GM19351 (cell line): ENCODE results near the gene SYNPO2L.
"Not testable (repeated sequence)": the region's sequence is repeated elsewhere in the genome, so short reads cannot be mapped to it uniquely, and the experiment has no call there.

Source experiments
- ATAC-seq: cut with Tn5 transposase; IDR thresholded peaks from one replicate; pipeline ENCODE4 v1.9.1; 2021; ENCODE audit warnings: mild to moderate bottlenecking, moderate library complexity; ENCODE audit not compliant: unreplicated experiment

Gene SYNPO2L, protein sequence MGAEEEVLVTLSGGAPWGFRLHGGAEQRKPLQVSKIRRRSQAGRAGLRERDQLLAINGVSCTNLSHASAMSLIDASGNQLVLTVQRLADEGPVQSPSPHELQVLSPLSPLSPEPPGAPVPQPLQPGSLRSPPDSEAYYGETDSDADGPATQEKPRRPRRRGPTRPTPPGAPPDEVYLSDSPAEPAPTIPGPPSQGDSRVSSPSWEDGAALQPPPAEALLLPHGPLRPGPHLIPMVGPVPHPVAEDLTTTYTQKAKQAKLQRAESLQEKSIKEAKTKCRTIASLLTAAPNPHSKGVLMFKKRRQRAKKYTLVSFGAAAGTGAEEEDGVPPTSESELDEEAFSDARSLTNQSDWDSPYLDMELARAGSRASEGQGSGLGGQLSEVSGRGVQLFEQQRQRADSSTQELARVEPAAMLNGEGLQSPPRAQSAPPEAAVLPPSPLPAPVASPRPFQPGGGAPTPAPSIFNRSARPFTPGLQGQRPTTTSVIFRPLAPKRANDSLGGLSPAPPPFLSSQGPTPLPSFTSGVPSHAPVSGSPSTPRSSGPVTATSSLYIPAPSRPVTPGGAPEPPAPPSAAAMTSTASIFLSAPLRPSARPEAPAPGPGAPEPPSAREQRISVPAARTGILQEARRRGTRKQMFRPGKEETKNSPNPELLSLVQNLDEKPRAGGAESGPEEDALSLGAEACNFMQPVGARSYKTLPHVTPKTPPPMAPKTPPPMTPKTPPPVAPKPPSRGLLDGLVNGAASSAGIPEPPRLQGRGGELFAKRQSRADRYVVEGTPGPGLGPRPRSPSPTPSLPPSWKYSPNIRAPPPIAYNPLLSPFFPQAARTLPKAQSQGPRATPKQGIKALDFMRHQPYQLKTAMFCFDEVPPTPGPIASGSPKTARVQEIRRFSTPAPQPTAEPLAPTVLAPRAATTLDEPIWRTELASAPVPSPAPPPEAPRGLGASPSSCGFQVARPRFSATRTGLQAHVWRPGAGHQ

DNA sequence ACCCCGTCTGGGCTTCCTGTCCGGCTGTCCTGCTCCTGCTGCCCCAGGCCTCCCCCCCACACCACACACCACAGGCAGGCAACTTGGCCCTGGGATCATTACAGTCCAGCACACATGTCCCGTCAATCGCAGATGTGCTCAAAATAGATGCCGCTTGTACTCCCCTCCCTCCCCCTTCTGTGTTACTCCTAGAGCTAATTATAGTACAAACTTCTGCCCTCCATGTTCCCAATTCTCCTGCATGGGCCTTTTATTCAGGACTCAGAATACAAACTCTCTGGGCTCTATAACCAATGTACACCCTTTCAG is at the start of gene SYNPO2L:
TSS of gene SYNPO2L (minus strand) at position 40 of the 309 bp plus-strand sequence. CDS start 107 bp downstream, outside the sequence.
- ATAC-seq, result no peak

DNA sequence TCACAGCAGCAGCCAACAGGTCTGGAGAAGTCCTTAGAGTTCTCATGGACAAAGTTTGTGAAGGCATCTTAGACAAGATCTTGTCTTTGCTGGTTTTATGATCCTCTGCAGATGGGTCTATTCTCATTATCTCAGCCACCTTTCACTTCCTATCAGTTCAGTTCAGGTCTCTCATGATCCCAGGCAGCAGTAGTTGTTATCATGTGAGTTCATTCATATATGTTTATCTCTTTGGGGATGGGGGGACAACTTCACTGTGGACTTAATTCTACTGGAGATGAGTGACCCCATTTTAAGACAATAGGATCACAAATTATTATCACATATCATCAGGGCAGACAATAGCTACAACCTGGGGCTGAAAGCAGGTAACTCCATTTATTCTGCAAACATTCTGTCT is 48.1 kb upstream of the SYNPO2L start:
- ATAC-seq, result not testable (repeated sequence)

DNA sequence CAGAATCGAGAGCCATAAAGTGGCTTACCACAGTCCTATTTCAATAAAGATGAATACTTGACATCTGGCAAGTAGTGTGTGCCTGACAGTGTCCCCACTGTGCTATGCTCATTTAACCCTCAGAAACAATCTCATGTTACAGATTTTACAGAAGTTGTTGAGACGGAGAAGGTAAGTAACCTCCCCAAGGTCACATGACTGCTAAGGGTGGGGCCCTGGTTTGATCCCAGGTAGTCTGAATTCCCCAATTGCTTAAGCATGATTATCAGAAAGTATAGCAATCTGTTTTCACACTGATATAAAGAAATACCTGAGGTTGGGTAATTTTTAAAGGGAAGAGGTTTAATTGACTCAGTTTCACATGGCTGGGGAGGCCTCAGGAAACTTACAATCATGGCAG is 43.0 kb upstream of the SYNPO2L start:
- not testable (repeated sequence) for ATAC-seq

DNA sequence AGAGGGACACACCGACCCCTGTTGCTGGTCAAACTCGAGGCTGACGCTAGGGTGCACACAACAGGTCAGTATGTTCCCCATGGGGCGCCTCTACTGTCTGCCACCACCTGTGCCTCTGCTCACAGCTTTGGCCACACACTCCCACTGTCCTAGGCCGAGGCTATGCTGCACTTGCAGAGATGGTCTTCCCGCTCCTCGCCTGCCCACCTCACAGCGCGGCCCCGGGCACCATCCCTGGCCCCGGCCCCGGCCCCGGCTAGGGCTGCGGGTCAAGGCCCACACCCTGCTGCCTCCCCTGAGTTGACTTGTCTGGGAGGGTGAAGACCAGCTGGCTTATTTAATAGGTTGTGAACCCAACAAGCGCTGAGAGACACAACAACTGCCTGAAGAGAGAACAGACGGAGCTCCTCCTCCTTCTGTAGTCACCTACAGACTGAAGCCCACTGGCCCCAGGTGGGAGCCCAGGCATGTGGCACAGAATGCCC is 41.9 kb upstream of the SYNPO2L start, which contains the start of gene AGAP5:
TSS of gene AGAP5 (minus strand) at position 435 of the 485 bp plus-strand sequence. CDS start at position 81, 354 bp downstream.
- not testable (repeated sequence) for ATAC-seq

DNA sequence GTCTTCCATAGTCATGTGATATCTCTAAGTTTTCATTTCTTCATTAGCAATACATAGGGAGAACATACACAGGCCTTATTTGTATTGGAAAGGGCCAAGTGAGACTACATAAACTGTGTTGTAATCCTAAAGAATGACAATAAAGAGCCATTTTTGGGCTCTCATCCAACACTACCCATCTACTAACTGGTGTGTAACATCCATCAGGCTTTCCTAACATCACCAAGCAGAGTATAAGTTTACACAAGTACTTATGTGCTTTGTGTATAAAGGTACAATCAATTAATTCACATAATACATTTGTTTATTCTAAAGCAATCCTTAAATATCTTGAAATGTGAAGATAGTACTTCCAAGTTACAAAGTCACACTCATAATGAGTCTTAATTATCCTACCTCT is 39.5 kb upstream of the SYNPO2L start:
- ATAC-seq, result not testable (repeated sequence)

DNA sequence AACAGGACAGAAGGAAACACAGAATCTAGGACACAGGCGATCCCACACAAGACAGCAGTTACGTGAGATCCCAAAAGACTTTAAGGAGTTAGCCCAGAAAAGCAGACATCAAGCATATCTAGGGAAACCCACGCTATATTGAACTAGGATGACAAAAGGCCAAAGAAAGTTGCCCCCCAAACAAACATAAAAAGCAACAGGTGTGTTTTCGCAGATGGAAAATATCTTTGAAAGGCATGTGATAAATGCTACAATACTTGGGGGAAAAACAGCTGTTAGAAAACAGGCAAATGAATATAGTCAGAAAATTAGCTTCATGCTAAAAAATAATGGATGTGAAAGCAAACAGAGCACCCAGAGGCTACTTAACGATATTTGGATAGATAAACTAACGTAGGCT is 34.9 kb upstream of the SYNPO2L start:
- not testable (repeated sequence) for ATAC-seq

DNA sequence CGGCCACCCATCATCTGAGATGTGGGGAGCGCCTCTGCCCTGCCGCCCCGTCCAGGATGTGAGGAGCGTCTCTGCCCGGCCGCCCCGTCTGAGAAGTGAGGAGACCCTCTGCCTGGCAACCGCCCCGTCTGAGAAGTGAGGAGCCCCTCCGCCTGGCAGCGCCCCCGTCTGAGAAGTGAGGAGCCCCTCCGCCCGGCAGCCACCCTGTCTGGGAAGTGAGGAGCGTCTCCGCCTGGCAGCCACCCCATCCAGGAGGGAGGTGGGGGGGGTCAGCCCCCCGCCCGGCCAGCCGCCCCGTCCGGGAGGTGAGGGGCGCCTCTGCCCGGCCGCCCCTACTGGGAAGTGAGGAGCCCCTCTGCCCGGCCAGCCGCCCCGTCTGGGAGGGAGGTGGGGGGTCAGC is 33.8 kb upstream of the SYNPO2L start:
- ATAC-seq, result not testable (repeated sequence)

DNA sequence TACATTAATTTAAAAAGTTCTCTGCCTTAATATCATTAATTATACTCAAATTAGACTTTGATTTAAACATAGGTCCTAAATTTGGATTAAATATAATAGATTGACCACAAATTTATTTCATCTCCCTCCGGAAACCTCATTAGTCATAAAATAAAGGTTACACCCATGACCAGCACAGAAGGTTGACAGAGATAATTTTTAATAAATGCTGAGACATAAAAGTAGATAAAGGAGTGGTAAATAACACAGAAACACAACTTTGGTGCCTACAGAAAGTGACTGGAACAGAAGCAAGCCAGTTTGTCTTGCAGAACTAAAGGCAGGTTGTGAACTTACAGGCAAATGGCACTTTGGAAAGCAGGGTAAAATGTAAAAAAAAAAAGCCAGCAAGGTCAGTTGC is 31.8 kb upstream of the SYNPO2L start:
- ATAC-seq, result not testable (repeated sequence)

DNA sequence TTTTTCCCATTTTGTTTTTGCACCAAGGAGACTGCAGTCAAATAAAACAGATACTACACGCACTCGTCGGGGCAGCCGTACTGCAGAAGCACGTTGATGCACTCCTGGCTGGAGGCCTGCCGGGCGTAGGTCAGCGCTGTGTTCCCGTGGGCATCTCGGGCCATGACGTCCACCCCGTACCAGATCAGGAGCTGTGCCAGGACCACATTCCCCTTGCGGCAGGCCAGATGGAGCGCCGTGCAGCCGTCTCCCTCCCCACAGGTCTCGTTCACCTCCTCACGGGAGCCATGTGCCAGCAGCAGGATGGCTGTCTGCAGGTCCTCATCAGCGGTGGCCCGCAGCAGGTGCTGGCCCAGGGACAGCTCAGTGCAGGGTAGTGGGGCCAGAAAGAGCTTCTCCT is 18.7 kb upstream of the SYNPO2L start:
- ATAC-seq, result not testable (repeated sequence)

DNA sequence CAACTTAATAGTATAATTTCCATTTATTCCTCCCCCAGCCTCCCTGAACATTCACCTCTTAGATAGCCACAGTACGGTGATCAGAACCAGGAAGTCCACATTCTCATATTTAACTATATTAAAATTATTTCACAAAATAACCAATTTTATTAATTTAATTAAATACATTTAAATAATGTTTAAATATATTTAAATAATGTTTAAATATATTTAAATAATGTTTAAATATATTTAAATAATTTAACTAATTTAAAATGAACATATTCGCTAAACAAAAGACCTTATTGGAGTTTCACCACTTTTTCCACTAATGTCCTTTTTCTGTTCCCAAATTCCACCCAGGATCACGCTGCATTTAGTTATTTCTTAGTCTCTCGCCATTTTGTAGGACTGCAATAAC is 12.5 kb upstream of the SYNPO2L start:
- ATAC-seq, result not testable (repeated sequence)

DNA sequence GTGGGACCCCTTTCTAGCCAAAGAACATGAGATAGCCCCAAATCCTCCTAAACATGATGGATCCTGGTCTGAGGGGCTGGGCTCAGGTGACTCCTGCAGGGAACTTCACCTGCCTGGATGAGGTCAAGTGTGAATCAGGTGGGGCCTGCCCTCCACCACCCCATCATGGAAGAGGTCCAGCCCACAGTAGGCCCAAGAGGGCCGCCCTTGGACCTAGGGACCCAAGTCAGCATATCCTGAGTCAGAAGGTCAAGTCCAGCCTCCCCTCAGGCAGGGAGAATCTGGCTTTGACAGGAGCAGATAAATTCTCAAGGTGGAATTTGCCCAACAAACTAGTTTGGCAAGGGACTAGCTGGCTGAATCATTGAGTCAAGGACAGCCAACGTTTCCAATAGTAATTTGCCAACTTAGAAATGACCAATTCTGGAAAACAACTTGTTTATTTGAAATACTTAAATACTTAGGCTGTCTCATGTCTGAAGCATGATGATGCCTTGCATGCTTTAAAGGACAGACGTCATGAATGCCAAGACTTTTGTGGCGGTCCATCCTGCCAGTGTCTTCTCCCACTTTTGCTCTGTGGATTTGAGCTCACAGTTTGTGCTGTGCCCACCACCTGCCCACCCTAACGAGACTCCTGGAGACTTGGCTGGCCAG is 10.5 kb upstream of the SYNPO2L start:
- ATAC-seq, result not testable (repeated sequence)

DNA sequence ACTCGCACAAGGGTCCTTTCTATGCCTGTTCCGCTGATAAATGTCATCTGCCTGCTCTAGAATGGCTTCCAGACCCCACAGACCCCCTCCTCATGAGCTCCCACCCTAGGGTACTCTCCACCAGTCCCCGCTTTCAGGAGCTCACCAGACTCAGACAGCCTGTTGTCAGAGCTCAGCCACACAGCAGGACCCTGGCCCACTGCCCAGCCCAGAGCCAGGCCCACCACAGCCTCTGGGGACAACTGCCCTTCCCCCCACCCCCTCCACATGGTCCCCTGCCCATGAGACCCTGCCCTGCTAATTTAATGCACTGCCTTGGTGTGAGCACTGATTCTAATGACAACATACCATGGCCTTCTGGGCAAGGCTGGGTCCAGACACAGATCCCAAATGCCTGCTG is 9.8 kb upstream of the SYNPO2L start:
- not testable (repeated sequence) for ATAC-seq

DNA sequence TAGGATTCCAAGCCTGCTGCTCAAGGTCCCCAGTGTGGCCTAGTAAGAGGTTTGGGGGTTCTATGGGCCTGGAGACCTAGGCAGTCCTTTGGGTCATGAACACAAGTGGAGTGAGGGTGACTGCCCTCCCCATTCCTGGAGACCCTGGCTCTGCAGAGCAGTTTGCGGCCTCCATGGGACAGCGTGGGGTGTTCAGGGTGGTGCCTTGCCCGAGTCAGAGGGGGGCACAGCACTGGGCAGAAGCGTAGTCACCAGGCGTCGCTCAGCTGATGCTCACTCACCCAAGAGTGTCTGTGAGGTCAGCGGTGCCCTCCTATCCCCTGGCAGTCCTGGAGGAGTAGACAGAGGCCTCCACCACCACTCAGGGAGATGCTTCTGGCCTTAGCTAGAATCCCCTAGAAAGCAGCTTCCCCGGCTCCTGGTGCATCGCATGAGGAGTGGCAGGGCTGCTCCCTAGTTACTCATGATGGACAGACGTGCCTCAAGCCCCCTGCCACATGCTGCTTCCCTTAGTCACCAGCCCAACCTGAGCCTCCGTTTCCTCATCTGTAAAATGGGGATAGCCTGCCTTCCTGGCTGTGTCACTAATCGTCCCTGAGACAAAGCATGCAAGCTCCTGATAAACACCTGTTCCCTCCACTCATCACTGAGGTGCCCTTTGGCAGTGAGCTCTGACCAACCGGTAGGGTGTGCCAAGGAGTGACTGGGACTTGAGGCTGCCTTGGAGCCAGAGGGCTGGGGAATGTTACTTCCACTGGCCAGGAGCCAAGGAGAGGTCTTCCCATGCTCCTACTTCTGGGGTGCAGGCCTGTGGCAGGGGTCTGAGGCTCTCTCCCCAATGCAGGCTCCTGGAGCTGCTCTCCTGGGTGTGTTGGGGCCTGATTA is 8.6 kb upstream of the SYNPO2L start:
- ATAC-seq, result not testable (repeated sequence)

DNA sequence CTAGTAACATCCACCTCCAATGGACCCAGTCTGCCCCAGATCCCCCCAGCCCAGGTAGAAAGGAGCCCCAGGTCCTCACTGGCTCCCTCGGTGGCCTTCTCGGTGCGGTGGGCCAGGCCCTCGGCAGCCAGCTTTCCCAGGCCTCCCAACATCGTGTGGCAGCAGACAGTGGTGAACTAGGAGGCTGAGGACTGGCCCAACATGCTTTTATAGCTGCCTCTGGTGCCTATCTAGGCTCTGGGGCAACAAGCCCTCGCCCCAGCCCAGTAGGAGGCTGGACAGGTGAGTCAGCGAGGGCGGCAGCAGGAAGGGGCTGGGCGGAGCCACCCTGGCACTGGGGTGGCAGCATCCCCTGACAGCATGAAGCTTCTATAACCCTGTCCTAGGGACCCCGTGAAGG is 7.8 kb upstream of the SYNPO2L start:
- ATAC-seq, result not testable (repeated sequence)

DNA sequence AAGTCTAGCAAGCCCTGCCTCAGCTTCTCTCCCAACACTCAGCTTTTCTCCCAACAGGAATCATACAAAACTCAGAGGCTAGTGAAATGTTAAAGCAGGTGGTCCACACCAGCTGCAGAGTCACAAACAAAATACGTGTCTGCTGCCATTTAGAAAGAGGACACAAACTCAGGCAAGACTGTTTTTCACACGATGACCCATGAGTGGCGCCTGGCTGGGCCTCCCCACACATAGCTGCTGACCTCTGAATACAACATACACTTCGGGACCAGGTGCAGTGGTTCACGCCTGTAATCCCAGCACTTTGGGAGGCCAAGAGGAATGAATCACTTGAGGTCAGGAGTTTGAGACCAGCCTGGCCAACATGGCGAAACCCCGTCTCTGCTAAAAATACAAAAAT is 6.9 kb upstream of the SYNPO2L start:
- ATAC-seq, result not testable (repeated sequence)

DNA sequence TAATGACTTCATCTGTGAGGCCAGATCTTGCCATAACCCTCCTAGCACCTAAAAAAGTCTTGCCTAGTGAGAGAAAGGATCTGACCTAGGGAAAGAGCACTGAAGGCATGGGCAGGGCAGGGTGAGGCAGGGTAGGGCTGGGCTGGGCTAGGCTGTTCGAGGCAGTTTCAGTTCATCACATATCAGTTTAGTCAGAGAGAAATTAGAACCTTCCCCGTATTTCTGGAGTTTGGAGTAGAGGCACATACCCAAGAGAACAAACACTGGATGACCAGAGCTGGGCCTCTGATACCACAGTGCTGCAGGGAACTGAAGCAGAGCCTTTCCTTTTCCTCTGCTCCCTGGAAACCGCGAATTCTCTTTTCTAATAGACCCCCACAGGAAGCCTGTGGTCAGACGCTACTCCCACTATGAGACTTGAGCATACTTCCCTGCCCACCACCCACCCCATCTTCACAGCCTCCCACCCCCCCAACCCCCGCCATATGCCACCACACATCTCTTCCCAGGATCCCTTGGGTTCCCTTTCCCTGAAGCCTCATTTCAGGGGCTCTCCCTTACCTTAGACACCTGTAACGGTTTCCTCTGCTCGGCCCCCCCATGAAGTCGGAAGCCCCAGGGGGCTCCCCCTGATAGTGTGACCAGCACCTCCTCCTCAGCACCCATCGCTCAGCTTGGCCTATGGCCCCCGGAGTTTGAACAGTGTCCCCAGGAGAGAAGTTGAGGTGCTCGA is 406 bp downstream of the SYNPO2L start:
- no peak for ATAC-seq

DNA sequence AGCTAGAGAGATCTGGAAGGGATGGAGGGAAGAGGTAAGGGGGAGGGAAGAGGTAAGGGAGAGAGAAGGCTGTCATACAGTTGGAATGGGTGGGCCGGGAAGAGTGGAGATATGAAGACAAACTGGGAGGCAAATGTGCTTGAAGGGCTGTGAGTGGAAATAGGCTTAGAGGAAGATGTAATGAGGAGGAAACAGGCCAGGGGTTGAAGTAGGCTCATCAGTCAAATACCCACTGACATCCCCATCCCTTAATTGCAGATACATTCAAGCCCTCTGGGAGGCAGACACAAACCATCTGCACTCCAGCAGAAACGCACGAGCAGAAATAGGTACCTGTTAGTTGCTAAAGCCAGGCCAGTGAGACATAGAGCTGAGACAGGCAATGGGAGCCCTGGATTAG is 2.1 kb downstream of the SYNPO2L start:
- ATAC-seq, result no peak

DNA sequence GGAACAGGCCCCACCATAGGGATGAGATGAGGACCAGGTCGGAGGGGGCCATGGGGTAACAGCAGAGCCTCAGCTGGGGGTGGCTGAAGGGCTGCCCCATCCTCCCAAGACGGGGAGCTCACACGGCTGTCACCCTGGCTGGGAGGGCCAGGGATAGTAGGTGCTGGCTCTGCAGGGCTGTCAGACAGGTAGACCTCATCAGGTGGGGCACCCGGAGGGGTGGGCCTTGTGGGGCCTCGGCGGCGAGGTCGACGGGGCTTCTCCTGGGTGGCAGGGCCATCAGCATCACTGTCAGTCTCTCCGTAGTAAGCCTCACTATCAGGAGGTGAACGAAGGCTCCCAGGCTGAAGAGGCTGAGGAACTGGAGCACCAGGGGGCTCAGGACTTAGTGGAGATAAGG is 2.6 kb downstream of the SYNPO2L start:
- no peak for ATAC-seq
